K562 (cell line): ENCODE data around the gene MAP3K4. TPM values are rescaled to one million over a fixed set of nuclear protein-coding genes. Genes with fewer than 3 reads are reported as not detected.

Experiments used
- ATAC-seq: fragments of 200-7000 bp; cut with Tn5 transposase; 3 replicates; pipeline ENCODE4 v1.9.1; 2020; ENCODE audit warnings: moderate library complexity
- BruUV-seq: library from RNA; stranded (reverse); fragments of 400-500 nt; replicated peaks from 2 replicates; lab custom pipeline; 2021; lab: Mats Ljungman, UMichigan
- CTCF ChIA-PET: fragments of 300-600 bp; formaldehyde crosslinking; extraction: SDS; loops from one replicate; lab custom pipeline; 2021; ENCODE audit warnings: low intra/inter-chr PET ratio; lab: Yijun Ruan, JAX
- POLR2A ChIA-PET: fragments of 300-600, 350-650 bp; sonication (Branson Sonifier 250); formaldehyde crosslinking; extraction: SDS; loops from one replicate; lab custom pipeline; 2021; ENCODE audit warnings: antibody characterized with exemption, inconsistent platforms; lab: Yijun Ruan, JAX
- DNase-seq, 4 experiments: peaks; one replicate each; pipeline versions ENCODE4 v3.0.0 to v3.0.0-alpha.2; 2011 to 2018; ENCODE audit warnings: low spot score in 3 of 4, mixed read lengths in 3 of 4; ENCODE audit errors: extremely low read depth in 1 of 4
- FAIRE-seq: peaks from 2 replicates; lab custom pipeline; 2011; peaks lifted over from hg19 to GRCh38; lab: Jason Lieb, UNC
- H2AFZ ChIP-seq: 2 replicates; pipeline ENCODE4 v1.6.0; 2011; ENCODE audit warnings: low read depth, low read length, control low read depth, inconsistent platforms
- H3K27ac ChIP-seq: fragments of 200-600 bp; 3 replicates; pipeline ENCODE4 v1.8.0; 2011; ENCODE audit warnings: low read depth, mild to moderate bottlenecking, control low read depth, inconsistent platforms, low read length, moderate library complexity, mixed read lengths; ENCODE audit errors: extremely low read depth
- H3K27me3 ChIP-seq, 2 experiments: fragments of 300-600 bp in 1 of 2; 2 replicates in 1 of 2; 3 replicates in 1 of 2; pipeline versions ENCODE4 v1.6.0 to v1.8.0; 2011; ENCODE audit warnings: inconsistent platforms in 2 of 2, low read length in 2 of 2, mild to moderate bottlenecking in 1 of 2, mixed read lengths in 1 of 2, moderate library complexity in 1 of 2; ENCODE audit not compliant: control insufficient read depth in 2 of 2, insufficient read depth in 2 of 2
- H3K36me3 ChIP-seq: fragments of 300-600 bp; 3 replicates; pipeline ENCODE4 v1.8.0; 2011; ENCODE audit warnings: mild to moderate bottlenecking, low read length, inconsistent platforms; ENCODE audit not compliant: control insufficient read depth, insufficient read depth
- H3K4me1 ChIP-seq, 2 experiments: fragments of 200-600 bp in 1 of 2; replicated peaks in 1 of 2; 2 replicates in 1 of 2; 3 replicates in 1 of 2; pipeline versions ENCODE4 v1.5.1 to v1.8.0; 2011; ENCODE audit warnings: inconsistent platforms in 2 of 2, low read length in 2 of 2, mild to moderate bottlenecking in 1 of 2, mixed read lengths in 1 of 2, moderate library complexity in 1 of 2; ENCODE audit not compliant: control insufficient read depth in 2 of 2, insufficient read depth in 2 of 2
- H3K4me2 ChIP-seq: 2 replicates; pipeline ENCODE4 v1.6.1; 2011; ENCODE audit warnings: low read length, control low read depth, inconsistent platforms, mixed read lengths; ENCODE audit not compliant: insufficient read depth
- H3K4me3 ChIP-seq: fragments of 200-600 bp; sonication (generic), shearing (Covaris generic); 2 replicates; pipeline ENCODE4 v1.5.1; 2016; ENCODE audit warnings: control low read depth, inconsistent platforms
- H3K79me2 ChIP-seq: fragments of 200-600 bp; 3 replicates; pipeline ENCODE4 v1.8.0; 2011; ENCODE audit warnings: low read length, inconsistent platforms; ENCODE audit not compliant: control insufficient read depth, insufficient read depth
- H3K9ac ChIP-seq, 2 experiments: 2 replicates each; pipeline versions ENCODE4 v1.6.0 to v1.6.1; 2011; ENCODE audit warnings: low read depth in 2 of 2, low read length in 2 of 2, control low read depth in 1 of 2, inconsistent platforms in 1 of 2, mild to moderate bottlenecking in 1 of 2, mixed read lengths in 1 of 2; ENCODE audit not compliant: insufficient read depth in 1 of 2
- H3K9me1 ChIP-seq: one replicate; pipeline ENCODE4 v1.6.0; 2011; ENCODE audit warnings: inconsistent platforms, mild to moderate bottlenecking, low read length, moderate library complexity; ENCODE audit not compliant: control insufficient read depth, insufficient read depth
- H3K9me3 ChIP-seq: replicated peaks from 2 replicates; pipeline ENCODE4 v1.5.1; 2011; ENCODE audit warnings: low read depth, low read length, inconsistent platforms; ENCODE audit not compliant: control insufficient read depth, insufficient read depth
- H4K20me1 ChIP-seq: replicated peaks from 2 replicates; pipeline ENCODE4 v1.6.1; 2011; ENCODE audit warnings: low read length, inconsistent platforms, mixed read lengths; ENCODE audit not compliant: control insufficient read depth, insufficient read depth
- FOSL1 ChIP-seq: fragments of 200-800 bp; sonication (Bioruptor generic); conservative IDR thresholded peaks from 2 replicates; pipeline ENCODE4 v1.6.1; 2016; ENCODE audit warnings: missing genetic modification characterization, missing compliant biosample characterization
- FOXJ2 ChIP-seq: fragments of 200-800 bp; sonication (Bioruptor generic); IDR thresholded peaks from 2 replicates; pipeline ENCODE4 v1.6.1; 2016; ENCODE audit warnings: missing genetic modification characterization, missing compliant biosample characterization
- FOXJ3 ChIP-seq: sonication (generic); formaldehyde crosslinking; IDR thresholded peaks from 2 replicates; pipeline ENCODE4 v1.4.0; 2020; ENCODE audit warnings: mild to moderate bottlenecking, missing genetic modification reagents
- HSF4 ChIP-seq: fragments of 250-450 bp; sonication (Bioruptor Pico); IDR thresholded peaks from 2 replicates; pipeline ENCODE4 v2.1.2; 2022; ENCODE audit warnings: mild to moderate bottlenecking, moderate library complexity, borderline replicate concordance
- KDM2B ChIP-seq: fragments of 250-450 bp; sonication (Bioruptor Pico); IDR thresholded peaks from 2 replicates; pipeline ENCODE4 v1.8.0; 2021; ENCODE audit warnings: mild to moderate bottlenecking, moderate library complexity
- MITF ChIP-seq: IDR thresholded peaks from 2 replicates; pipeline ENCODE4 v1.6.1; 2014; ENCODE audit warnings: antibody characterized with exemption
- NR2C2 ChIP-seq, 2 experiments: fragments of 200-800 bp in 1 of 2; sonication (Bioruptor generic) in 1 of 2; sonication (generic) in 1 of 2; formaldehyde crosslinking in 1 of 2; IDR thresholded peaks; 2 replicates each; pipeline versions ENCODE4 v1.6.1 to v1.8.0; 2016 to 2022; ENCODE audit warnings: mild to moderate bottlenecking in 1 of 2, missing compliant biosample characterization in 1 of 2, missing genetic modification characterization in 1 of 2, missing genetic modification reagents in 1 of 2
- SMARCA4 ChIP-seq: fragments of 450-650 bp; IDR thresholded peaks from 2 replicates; pipeline ENCODE4 v1.6.1; 2016
- SMC3 ChIP-seq: conservative IDR thresholded peaks from 2 replicates; pipeline ENCODE4 v1.6.1; 2011; ENCODE audit warnings: low read depth, low read length, improper control_type of control experiment; ENCODE audit not compliant: insufficient read depth
- TFE3 ChIP-seq: fragments of 450-650 bp; formaldehyde crosslinking; IDR thresholded peaks from 2 replicates; pipeline ENCODE4 v1.4.0; 2020; ENCODE audit warnings: mild to moderate bottlenecking, mixed read lengths
- ZNF584 ChIP-seq: fragments of 200-800 bp; sonication (Bioruptor generic); IDR thresholded peaks from 2 replicates; pipeline ENCODE4 v1.6.1; 2016; ENCODE audit warnings: low read depth, mild to moderate bottlenecking, missing genetic modification characterization, missing compliant biosample characterization
- ZNF76 ChIP-seq: fragments of 250-450 bp; sonication (Bioruptor Pico); IDR thresholded peaks from 2 replicates; pipeline ENCODE4 v1.4.0; 2020; ENCODE audit warnings: mild to moderate bottlenecking, moderate library complexity, borderline replicate concordance
- WGBS: fragments of 100-300 bp; shearing (Covaris generic); methylation state at CpG from one replicate; pipeline ENCODE4 v1.1.6; 2016; ENCODE audit warnings: low coverage, mixed read lengths; ENCODE audit not compliant: insufficient coverage; ENCODE audit errors: missing lambda C conversion rate; 5-methylcytosine and 5-hydroxymethylcytosine counted together
- in situ Hi-C: fragments of 300-500 bp; cut with MboI; formaldehyde crosslinking; loops from 4 replicates; pipeline ENCODE4 v1.15.0; 2018; ENCODE audit warnings: inconsistent platforms, mixed read lengths
- intact Hi-C: fragments of 100-400 bp; cut with micrococcal nuclease; formaldehyde crosslinking; loops from 2 replicates; pipeline ENCODE4 v1.14.2; 2022
- polyA plus RNA-seq, 8 experiments: library from polyadenylated mRNA; depleted of rRNA in 4 of 8; stranded (reverse) in 5 of 8; unstranded in 3 of 8; fragments of >200 nt; fragmentation: Nextera tagmentation in 2 of 8; fragmentation: Illumina TruSeq in 1 of 8; extraction: Ambion mirVana in 2 of 8; extraction: Trizol in 1 of 8; gene quantifications; 2 replicates each; pipeline versions ENCODE4 v1.2.1 to v1.2.3, GENCODE V29; 2011 to 2014; ENCODE audit warnings: inconsistent platforms in 1 of 8, missing spikeins in 1 of 8
- total RNA-seq, 7 experiments: library from RNA; depleted of rRNA in 6 of 7; stranded (reverse); fragments of >200 nt in 6 of 7; fragmentation: Illumina TruSeq in 2 of 7; extraction: Trizol in 2 of 7; gene quantifications; 2 replicates each; pipeline versions ENCODE4 v1.2.1 to v1.2.3, GENCODE V29; 2011 to 2021; ENCODE audit warnings: low replicate concordance in 1 of 7

MAP3K4 gene
- total and polyA plus RNA-seq, 9 of the 15 experiments (the other 6 are each of a cell fraction or from before 2014, with no cell fraction given), result 21.0 to 77.2 (median 48.9) TPM

- TF ChIP-seq FOXJ3 (CRISPR knock-in tag), result no peak
These were observed 18.0 kb upstream of the MAP3K4 start (continued) for GRCh38 chr6:160973311-160974250.

- H3K27me3 ChIP-seq, result peaks cover 0 to 3% of the 10 kb centered on the region in 2 experiments; a peak in 1 of 5 replicates
- ChIA-PET CTCF (interaction anchor here (0.6 kb wide), 1 partner anchor 15 kb away, joined by 4 read pairs; no protein-coding TSS in a partner anchor), POLR2A (no interaction called here)
- WGBS, result 12% methylated on average over 9 of the region's 9 CpGs
- in situ Hi-C loops (no loop called here), intact Hi-C loops (no loop called here)
- H2AFZ ChIP-seq, result peak overlapping the region; percentile 68
- peaks cover 9 to 21% of the 10 kb centered on the region in 2 experiments for H3K4me1 ChIP-seq
- H3K9me1 ChIP-seq, result no peaks in the 10 kb centered on the region
- FAIRE-seq (peak; percentile 15), DNase-seq (peak in 3 of 4 experiments; percentile 34 to 74 (median 49)), ATAC-seq (peak; percentile 75)
- no peak overlapping the region for H3K27ac ChIP-seq
- no peaks in the 10 kb centered on the region for H3K9me3 ChIP-seq
- H4K20me1 ChIP-seq, result no peaks in the 10 kb centered on the region
- H3K4me2 ChIP-seq, result no peak overlapping the region; the same call in 1 of the 2 replicates
- no peaks in the 10 kb centered on the region for H3K36me3 ChIP-seq
- no peak overlapping the region for H3K4me3 ChIP-seq
- no peaks in the 10 kb centered on the region for H3K79me2 ChIP-seq
- H3K9ac ChIP-seq, result no peak overlapping the region
- no TSS peak for BruUV-seq
- TF ChIP-seq ZNF76 (CRISPR knock-in tag) (no peak), NR2C2 (CRISPR knock-in tag; IDR thresholded peaks at IDR 0.05) (no peak), NR2C2 (tag; IDR thresholded peaks at IDR 0.05) (peak; percentile 40; the same call in 1 of the 2 replicates), KDM2B (CRISPR knock-in tag) (no peak), SMARCA4 (no peak), FOXJ3 (CRISPR knock-in tag) (peak; percentile 62; the same call in 1 of the 2 replicates), MITF (peak; percentile 61; the same call in 1 of the 2 replicates), HSF4 (CRISPR knock-in tag) (no peak), ZNF584 (CRISPR knock-in tag) (peak; percentile 24; the same call in 1 of the 2 replicates), FOSL1 (peak; percentile 47; the same call in 1 of the 2 replicates), TFE3 (0 out of 2 replicates have a peak, but pooled peaks have one; percentile 23), FOXJ2 (0 out of 2 replicates have a peak, but pooled peaks have one; percentile 25), SMC3 (no peak)
These were observed 17.2 kb upstream of the MAP3K4 start for GRCh38 chr6:160974304-160974771.
